Medulla oblongata (tissue), 1 donor: ENCODE data around the gene LPP.

Experiments
- DNase-seq: peaks from one replicate; pipeline ENCODE4 v3.0.0-alpha.2; 2015; ENCODE audit errors: extremely low spot score

Gene LPP

GRCh38 chr3:188196232-188196990, 42.5 kb downstream of the LPP start:
- no peak for DNase-seq

DNA sequence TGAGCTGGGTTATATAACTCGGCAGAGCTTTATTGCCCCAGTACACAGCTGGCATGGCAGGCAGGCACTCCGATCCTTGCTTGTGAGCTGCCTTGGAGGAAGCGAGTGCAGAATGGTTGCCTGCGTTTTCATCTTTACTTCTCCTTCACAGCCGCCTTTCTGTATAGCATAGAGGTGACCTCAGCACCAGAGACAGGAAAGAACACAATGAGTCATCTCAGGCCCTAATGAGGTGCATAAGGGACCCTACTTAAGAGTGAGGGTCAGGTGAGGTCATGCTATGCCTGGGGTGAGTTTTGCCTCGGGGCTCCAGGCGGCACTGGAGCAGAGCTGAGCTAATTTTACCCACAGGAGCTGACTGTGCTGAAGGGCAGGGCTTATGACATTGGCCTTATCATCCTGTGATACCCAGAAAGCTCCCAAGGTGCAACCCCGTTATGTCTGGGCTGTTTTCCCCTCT, 43.5 kb downstream of the LPP start:
- no peak for DNase-seq

GRCh38 chr3:188198001-188198400, 44.0 kb downstream of the LPP start:
- no peak for DNase-seq

GRCh38 chr3:188198760-188199327, 44.9 kb downstream of the LPP start:
- DNase-seq = no peak

GRCh38 chr3:188199386-188199785, 45.4 kb downstream of the LPP start:
- no peak for DNase-seq

GRCh38 chr3:188200481-188200880, 46.5 kb downstream of the LPP start:
- no peak for DNase-seq

DNA sequence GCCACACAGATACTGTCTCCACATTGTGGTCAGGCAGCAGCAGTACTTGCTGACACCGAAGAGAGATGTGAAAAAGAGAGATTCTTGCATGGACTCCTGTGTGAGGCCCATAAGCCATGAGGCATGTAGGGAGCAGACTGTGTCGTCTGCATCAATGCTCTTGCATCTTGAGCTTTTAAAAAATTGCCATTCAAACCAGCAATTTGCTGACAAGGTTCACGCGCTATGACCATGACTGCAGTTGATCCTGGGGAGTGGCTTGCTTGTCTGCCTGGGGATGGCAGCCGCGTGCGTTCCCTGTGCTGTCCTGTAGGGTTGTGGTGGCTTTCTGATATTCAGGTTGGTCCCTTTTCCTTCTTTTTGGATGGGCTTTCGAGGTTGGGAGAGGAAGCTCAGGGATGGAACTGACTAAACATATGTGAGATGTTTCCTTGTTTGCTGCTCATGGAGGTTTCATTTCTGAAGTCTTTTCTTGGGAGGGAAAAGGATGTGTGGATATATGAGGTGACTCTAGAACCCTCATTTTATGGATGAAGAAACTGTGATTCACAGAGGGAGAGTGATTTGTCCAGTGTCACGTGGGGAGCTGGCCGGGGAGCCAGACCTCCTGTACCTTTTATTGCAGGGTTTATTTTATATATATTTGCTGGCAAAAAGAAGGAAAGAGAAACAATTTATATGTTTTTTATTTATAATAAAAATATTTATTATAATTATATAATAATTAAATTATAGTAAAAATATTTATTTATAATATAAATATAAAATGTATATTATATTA, 48.6 kb downstream of the LPP start:
- no peak for DNase-seq

- DNase-seq = no peak
Observed at GRCh38 chr3:188204526-188204925, 50.6 kb downstream of the LPP start.

DNA sequence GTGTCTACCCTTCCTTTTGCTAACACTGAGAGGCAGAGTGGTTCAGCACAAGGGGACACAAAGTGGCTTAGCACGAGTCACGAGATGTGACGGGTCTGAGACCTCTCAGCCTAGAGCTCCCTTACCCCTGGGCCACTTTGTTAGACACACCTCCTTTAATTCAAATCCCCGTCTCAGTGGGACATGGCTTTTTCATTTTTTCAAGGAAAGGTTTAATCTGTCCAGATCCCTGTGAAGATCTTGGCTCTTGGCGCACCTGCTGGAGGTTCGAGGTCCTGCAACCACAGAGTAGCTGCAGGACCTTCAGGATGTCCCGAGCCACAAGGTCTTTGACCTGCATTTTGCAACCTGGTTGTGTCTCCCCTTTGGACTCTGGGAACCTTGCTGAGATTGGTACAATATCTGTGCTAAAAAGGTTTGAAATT, 52.0 kb downstream of the LPP start:
- DNase-seq = no peak

- no peak for DNase-seq
Observed at GRCh38 chr3:188206787-188207186, 52.8 kb downstream of the LPP start.

DNA sequence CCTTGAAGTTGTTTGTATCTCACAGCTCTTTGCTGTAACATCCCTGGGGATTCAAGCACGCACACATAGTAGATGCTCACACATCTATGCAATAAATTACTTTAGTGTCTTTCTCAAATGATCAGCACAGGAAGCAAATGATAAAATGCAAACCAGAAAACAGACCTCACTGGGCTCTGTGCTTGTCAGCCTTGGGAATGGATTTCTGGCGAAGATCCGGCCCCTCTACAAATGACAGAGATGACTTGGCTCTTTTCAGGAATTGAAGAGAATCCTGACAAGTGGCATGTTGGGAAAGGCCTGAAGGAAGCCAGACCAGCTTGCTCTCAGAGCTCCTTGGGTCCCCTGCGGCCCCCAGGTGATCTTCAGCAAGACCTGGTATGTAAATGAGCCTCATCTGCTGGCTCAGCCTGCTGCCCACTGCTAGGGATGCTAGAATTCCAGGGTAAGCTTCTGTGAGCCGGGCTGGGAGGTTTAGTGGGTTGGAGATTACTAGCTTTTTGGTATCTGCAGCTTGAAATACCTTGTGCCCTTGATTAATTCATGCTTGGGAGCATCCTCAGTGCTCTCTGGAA, 54.1 kb downstream of the LPP start:
- DNase-seq = no peak

- DNase-seq = no peak
Observed at GRCh38 chr3:188208516-188208981, 54.6 kb downstream of the LPP start.

GRCh38 chr3:188209034-188209433, 55.1 kb downstream of the LPP start:
- no peak for DNase-seq

DNA sequence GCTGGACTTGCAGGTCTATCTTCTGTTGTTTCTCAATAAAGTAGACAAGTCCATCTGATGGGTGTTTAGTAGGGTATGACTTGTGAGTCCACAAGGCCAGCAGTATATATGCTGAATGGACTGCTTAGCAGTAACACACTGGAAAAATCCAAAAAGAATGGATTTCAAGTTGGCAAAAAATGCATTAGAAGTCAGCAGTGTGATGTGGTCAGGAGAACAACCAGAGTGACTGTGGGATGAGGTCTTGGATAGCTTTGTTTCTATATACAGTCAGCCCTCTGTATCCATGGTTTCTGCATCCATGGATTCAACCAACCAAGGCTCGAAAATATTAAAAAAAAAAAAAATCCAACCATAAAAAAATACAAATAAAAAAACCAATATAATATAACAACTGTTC, 55.8 kb downstream of the LPP start:
- DNase-seq = no peak

DNA sequence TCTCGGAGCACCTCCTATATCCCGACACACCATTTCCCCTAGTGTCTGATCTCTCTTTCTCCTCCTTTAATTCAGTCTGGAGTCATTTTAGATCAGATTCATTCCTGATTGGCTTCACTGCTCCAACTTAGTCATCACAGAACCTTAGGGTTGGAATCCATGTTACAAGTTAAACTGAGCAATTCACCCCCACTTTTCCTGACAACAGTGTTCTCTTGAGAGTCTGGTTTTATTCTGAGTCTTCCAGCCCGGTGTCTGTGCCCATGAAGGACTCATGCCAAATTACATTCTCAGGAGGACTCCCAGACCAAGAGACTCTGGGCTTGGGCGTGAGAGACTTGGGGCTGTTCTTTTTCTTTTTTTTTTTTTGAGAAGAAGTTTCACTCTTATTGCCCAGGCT, 57.5 kb downstream of the LPP start:
- DNase-seq = peak; percentile 53

DNA sequence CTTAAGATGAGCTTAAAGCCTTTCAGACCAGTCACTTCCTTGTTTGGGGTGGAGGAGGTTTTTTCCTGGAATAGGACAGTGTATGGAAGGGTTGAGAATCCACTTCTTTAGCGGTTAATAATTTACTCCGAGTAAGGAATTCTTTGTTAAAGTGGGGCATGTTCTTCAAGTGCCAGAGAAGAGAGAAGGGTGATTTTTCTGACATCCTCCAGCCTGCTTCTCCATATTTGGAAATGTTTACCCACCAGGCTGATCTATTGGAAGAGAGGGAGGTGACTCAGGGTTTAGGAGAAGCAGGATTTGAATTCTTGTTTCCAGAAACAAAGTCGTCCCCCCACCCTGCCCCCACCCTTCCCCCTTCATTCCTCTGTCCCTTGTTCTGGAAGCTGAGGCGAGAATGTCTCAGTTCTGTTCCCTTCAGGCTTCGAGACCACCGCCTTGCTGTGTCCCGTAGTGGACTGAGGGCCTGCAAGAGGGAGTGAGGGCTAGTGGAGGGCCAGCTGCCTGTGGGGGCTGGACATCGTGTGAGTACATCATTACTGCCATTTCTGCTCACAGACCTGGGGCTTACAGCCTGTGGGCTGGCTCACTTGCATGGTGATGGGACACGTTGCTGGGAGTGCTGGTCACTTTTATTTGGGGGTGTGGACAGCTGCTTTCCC, 58.5 kb downstream of the LPP start:
- DNase-seq = no peak

DNA sequence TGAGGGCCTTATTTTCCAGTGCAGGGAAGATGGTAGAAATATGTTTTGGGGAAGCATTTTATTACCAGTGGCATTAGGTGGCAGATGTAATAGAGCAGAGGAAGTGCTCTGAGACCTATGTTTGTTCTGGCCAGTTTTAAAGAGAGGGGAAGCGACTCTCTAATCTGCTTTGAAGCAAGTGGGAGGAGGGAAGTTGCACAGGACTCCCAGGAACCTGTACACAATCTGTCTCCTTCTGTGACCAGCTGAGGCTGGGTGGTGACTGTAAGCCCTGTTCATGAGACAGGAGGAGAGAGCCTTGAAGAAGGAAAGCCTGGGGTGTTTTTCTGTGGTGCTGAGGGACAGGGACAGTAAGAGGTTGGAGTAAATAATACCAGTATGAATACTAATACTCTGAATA, 60.5 kb downstream of the LPP start:
- DNase-seq = peak; percentile 37

GRCh38 chr3:188215129-188215528, 61.2 kb downstream of the LPP start:
- no peak for DNase-seq

- no peak for DNase-seq
Observed at GRCh38 chr3:188217011-188217463, 63.1 kb downstream of the LPP start.

GRCh38 chr3:188217726-188218125, 63.8 kb downstream of the LPP start:
- no peak for DNase-seq

DNA sequence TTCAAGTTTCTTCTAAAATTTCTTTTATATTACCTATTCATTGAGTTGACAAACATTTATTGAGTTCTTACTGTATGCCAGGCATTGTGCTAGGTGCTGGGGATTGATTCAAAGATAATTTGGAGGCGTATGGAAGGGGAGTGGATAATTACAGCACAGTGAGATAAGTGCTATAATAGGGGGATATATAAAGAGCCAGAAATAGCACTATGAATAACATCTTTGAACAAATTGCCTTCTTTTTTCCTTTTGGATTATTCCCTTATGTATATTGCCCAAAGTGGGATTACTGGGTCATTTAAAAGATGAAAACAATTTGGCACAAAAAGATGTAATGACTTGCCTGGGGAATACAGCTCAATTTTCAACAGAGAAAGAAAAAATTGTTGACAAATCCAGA, 64.6 kb downstream of the LPP start:
- no peak for DNase-seq

- no peak for DNase-seq
Observed at GRCh38 chr3:188219147-188219546, 65.2 kb downstream of the LPP start.
